GM23338 (cell line): Measurements from ENCODE around the gene LIPG. TPM values are rescaled to one million over a fixed set of nuclear protein-coding genes. Genes with fewer than 3 reads are reported as not detected.

Experiments used
- ATAC-seq: fragments of 200-7000 bp; cut with Tn5 transposase; 3 replicates; pipeline ENCODE4 v1.9.1; 2020
- DNase-seq: peaks from one replicate; pipeline ENCODE4 v3.0.0-alpha.2; 2015; ENCODE audit warnings: low spot score
- H2AFZ ChIP-seq: fragments of 200-600 bp; sonication (generic); 2 replicates; pipeline ENCODE4 v1.8.0; 2016; ENCODE audit warnings: antibody characterized with exemption, mild to moderate bottlenecking, moderate library complexity
- H3F3A ChIP-seq: fragments of 200-600 bp; sonication (generic); replicated peaks from 2 replicates; pipeline ENCODE4 v1.8.0; 2017; ENCODE audit warnings: antibody characterized with exemption, mixed run types, low read depth
- H3K27ac ChIP-seq: fragments of 200-600 bp; sonication (generic); 2 replicates; pipeline ENCODE4 v1.6.1; 2016; ENCODE audit warnings: low read depth
- H3K27me3 ChIP-seq: fragments of 200-600 bp; sonication (generic); 2 replicates; pipeline ENCODE4 v1.8.0; 2016; ENCODE audit warnings: mild to moderate bottlenecking, mixed run types, moderate library complexity; ENCODE audit not compliant: insufficient read depth
- H3K36me3 ChIP-seq: fragments of 200-600 bp; sonication (generic); 2 replicates; pipeline ENCODE4 v1.8.0; 2016; ENCODE audit warnings: mild to moderate bottlenecking; ENCODE audit not compliant: insufficient read depth
- H3K4me1 ChIP-seq: fragments of 200-600 bp; sonication (generic); 2 replicates; pipeline ENCODE4 v1.8.0; 2016; ENCODE audit warnings: mild to moderate bottlenecking, moderate library complexity; ENCODE audit not compliant: insufficient read depth
- H3K4me2 ChIP-seq: fragments of 200-600 bp; sonication (generic); 2 replicates; pipeline ENCODE4 v1.7.1; 2017; ENCODE audit warnings: mixed run types
- H3K4me3 ChIP-seq: fragments of 200-600 bp; sonication (generic); 2 replicates; pipeline ENCODE4 v1.6.1; 2016; ENCODE audit warnings: mixed run types
- H3K79me2 ChIP-seq: fragments of 200-600 bp; sonication (generic); replicated peaks from 2 replicates; pipeline ENCODE4 v1.8.0; 2017; ENCODE audit warnings: mild to moderate bottlenecking; ENCODE audit not compliant: insufficient read depth
- H3K9me2 ChIP-seq: fragments of 200-600 bp; sonication (generic); 2 replicates; pipeline ENCODE4 v1.8.0; 2017; ENCODE audit not compliant: insufficient read depth
- H4K20me1 ChIP-seq: fragments of 200-600 bp; sonication (generic); replicated peaks from 2 replicates; pipeline ENCODE4 v1.8.0; 2017; ENCODE audit warnings: mild to moderate bottlenecking; ENCODE audit not compliant: insufficient read depth
- H3K27ac Mint-ChIP-seq: 2 replicates; pipeline ENCODE4 v1.8.0; 2020; ENCODE audit warnings: inconsistent platforms, mild to moderate bottlenecking, moderate library complexity, mixed read lengths
- H3K27me3 Mint-ChIP-seq: 3 replicates; pipeline ENCODE4 v1.8.0; 2022; ENCODE audit warnings: low read depth, mild to moderate bottlenecking, moderate library complexity, mixed read lengths, inconsistent platforms; ENCODE audit not compliant: insufficient read depth, poor library complexity
- H3K36me3 Mint-ChIP-seq: 3 replicates; pipeline ENCODE4 v1.8.0; 2021; ENCODE audit warnings: low read depth, mild to moderate bottlenecking, inconsistent platforms, moderate library complexity, mixed read lengths
- H3K4me1 Mint-ChIP-seq: 3 replicates; pipeline ENCODE4 v1.8.0; 2020; ENCODE audit warnings: mild to moderate bottlenecking, inconsistent platforms, mixed read lengths
- H3K4me3 Mint-ChIP-seq: 3 replicates; pipeline ENCODE4 v1.8.0; 2021; ENCODE audit warnings: moderate library complexity, mild to moderate bottlenecking, inconsistent platforms, mixed read lengths
- H3K9me3 Mint-ChIP-seq: 3 replicates; pipeline ENCODE4 v1.8.0; 2020; ENCODE audit warnings: moderate library complexity, mild to moderate bottlenecking, inconsistent platforms, mixed read lengths
- CREB1 ChIP-seq: fragments of 250-450 bp; sonication (Bioruptor Pico); IDR thresholded peaks from 2 replicates; pipeline ENCODE4 v1.5.0; 2020; ENCODE audit warnings: low read depth, mild to moderate bottlenecking, moderate library complexity
- ETS1 ChIP-seq: IDR thresholded peaks from 2 replicates; pipeline ENCODE4 v1.6.1; 2016; ENCODE audit warnings: antibody characterized with exemption
- NANOG ChIP-seq: IDR thresholded peaks from 2 replicates; pipeline ENCODE4 v1.6.1; 2016; ENCODE audit warnings: antibody characterized with exemption, borderline replicate concordance
- POLR2AphosphoS5 ChIP-seq: IDR thresholded peaks from 2 replicates; pipeline ENCODE4 v1.6.1; 2016; ENCODE audit warnings: antibody characterized with exemption, low read depth
- REST ChIP-seq: IDR thresholded peaks from one replicate; pipeline ENCODE4 v1.6.1; 2018; ENCODE audit warnings: antibody characterized with exemption; ENCODE audit not compliant: unreplicated experiment
- STAT1 ChIP-seq: IDR thresholded peaks from one replicate; pipeline ENCODE4 v1.6.1; 2016; ENCODE audit warnings: antibody characterized with exemption; ENCODE audit not compliant: unreplicated experiment
- ZNF331 ChIP-seq: fragments of 250-450 bp; sonication (Bioruptor Pico); IDR thresholded peaks from 2 replicates; pipeline ENCODE4 v1.5.0; 2020; ENCODE audit warnings: low read depth, mild to moderate bottlenecking, moderate library complexity
- ZNF462 ChIP-seq: fragments of 250-450 bp; sonication (Bioruptor Pico); IDR thresholded peaks from 2 replicates; pipeline ENCODE4 v1.5.0; 2020; ENCODE audit warnings: mild to moderate bottlenecking, moderate library complexity
- polyA plus RNA-seq: library from polyadenylated mRNA; unstranded; fragments of >200 nt; fragmentation: Nextera tagmentation; extraction: Ambion mirVana; gene quantifications from 2 replicates; pipeline ENCODE4 v1.2.1, GENCODE V29; 2016
- total RNA-seq: library from RNA; depleted of rRNA; stranded (reverse); fragments of >200 nt; shearing (Covaris generic); gene quantifications from 2 replicates; pipeline ENCODE4 v1.2.3, GENCODE V29; 2014
- TF ChIP-seq, protein P1 (sequence below), 2 experiments: fragments of 200-600 bp in 1 of 2; sonication (generic) in 1 of 2; conservative IDR thresholded peaks; 2 replicates each; pipeline versions ENCODE4 v1.5.1 to v1.6.1; 2016 to 2017; ENCODE audit warnings: antibody characterized with exemption in 2 of 2, low read depth in 2 of 2, mild to moderate bottlenecking in 2 of 2, moderate library complexity in 1 of 2

LIPG gene
- total and polyA plus RNA-seq, 2 experiments from 2014 or later, result 4.9 to 17.7 TPM

DNA sequence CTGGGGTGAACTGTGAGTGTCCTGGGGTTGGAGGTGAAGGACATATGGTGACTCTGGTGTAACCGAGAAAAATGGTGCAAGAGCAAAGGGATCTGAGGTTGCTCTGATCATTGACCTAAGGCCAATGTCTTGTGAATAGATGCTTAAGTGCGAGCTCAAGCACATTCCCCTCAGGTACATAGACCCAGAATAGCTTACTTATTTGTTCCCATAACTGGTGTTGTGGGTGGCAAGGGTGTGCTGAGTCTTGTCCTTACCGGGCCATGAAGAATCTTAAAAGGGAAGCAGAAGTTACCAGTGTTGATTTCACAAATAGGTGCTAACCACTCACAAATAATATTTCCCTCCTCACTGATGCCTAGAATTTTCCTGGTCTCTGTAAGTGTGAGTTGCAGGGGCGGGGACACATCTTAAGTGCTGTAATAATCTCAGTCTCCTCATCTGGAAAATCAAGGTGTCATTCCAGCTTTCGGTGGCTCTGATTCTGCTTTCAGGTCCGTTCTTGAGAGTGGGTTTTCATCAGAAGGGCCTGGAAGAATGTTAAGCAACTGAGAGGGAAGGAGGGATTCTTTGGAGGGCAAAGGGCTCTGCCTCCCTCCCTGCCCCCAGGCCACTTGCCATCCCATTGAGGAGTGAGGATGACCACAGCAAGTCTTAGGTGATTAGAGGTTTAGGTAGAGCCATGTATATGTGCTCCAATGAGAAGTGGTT is 54.9 kb downstream of the LIPG start:
- Mint-ChIP-seq H3K9me3 (no peaks in the 10 kb centered on the region), H3K4me1 (peaks cover 41% of the 10 kb centered on the region), H3K27me3 (peaks cover 18% of the 10 kb centered on the region), H3K4me3 (no peak overlapping the region), H3K36me3 (no peaks in the 10 kb centered on the region), H3K27ac (no peak overlapping the region)
- H3K9me2 ChIP-seq, result 0 out of 2 replicates have a peak, but pooled peaks cover 5% of the 10 kb centered on the region
- peaks cover 18% of the 10 kb centered on the region for H3K4me1 ChIP-seq
- no peak for DNase-seq
- H3K79me2 ChIP-seq, result no peaks in the 10 kb centered on the region
- TF ChIP-seq ETS1 (no peak), CREB1 (CRISPR knock-in tag) (no peak), ZNF462 (CRISPR knock-in tag) (no peak), NANOG (no peak), STAT1 (no peak), REST (no peak), ZNF331 (no peak), POLR2AphosphoS5 (no peak)
- TF ChIP-seq, protein P1, sequence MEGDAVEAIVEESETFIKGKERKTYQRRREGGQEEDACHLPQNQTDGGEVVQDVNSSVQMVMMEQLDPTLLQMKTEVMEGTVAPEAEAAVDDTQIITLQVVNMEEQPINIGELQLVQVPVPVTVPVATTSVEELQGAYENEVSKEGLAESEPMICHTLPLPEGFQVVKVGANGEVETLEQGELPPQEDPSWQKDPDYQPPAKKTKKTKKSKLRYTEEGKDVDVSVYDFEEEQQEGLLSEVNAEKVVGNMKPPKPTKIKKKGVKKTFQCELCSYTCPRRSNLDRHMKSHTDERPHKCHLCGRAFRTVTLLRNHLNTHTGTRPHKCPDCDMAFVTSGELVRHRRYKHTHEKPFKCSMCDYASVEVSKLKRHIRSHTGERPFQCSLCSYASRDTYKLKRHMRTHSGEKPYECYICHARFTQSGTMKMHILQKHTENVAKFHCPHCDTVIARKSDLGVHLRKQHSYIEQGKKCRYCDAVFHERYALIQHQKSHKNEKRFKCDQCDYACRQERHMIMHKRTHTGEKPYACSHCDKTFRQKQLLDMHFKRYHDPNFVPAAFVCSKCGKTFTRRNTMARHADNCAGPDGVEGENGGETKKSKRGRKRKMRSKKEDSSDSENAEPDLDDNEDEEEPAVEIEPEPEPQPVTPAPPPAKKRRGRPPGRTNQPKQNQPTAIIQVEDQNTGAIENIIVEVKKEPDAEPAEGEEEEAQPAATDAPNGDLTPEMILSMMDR (conservative IDR thresholded peaks at IDR 0.05; ENCODE audit: low read depth in 2 of 2), result no peak
- H4K20me1 ChIP-seq, result no peaks in the 10 kb centered on the region
- H3K27me3 ChIP-seq, result no peaks in the 10 kb centered on the region
- H3K4me3 ChIP-seq, result no peak overlapping the region
- H3F3A ChIP-seq, result peaks cover 7% of the 10 kb centered on the region; the same call in 1 of the 2 replicates
- H3K36me3 ChIP-seq, result no peaks in the 10 kb centered on the region
- H3K27ac ChIP-seq, result no peak overlapping the region
- ATAC-seq, result no peak
- no peak overlapping the region for H2AFZ ChIP-seq
- no peak overlapping the region for H3K4me2 ChIP-seq
